ENCODE measurements around the gene DTNB.
"Not testable (repeated sequence)": the region's sequence is repeated elsewhere in the genome, so short reads cannot be mapped to it uniquely, and the experiment has no call there.

The DTNB gene

DNA sequence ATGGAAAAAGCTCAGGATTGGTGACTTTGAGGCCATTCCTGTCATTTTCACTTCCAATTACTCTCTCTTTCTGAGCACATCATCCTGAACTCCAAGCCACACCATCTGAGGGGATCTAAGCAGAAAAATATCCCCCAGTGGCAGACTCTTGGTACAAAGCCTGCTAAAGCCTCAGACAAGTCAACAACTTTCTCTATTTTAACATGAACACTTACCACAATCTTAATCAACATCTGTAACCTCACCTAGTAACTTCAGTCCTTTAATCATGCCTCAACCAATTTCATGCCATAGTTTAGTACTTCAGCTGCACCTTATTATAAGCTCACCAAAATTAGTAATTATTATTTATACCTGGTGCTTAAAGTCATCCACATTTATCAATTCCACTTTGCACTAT, 128.9 kb downstream of the DTNB start:
- no peak for DNase-seq (ENCODE audit: low read depth)

DNA sequence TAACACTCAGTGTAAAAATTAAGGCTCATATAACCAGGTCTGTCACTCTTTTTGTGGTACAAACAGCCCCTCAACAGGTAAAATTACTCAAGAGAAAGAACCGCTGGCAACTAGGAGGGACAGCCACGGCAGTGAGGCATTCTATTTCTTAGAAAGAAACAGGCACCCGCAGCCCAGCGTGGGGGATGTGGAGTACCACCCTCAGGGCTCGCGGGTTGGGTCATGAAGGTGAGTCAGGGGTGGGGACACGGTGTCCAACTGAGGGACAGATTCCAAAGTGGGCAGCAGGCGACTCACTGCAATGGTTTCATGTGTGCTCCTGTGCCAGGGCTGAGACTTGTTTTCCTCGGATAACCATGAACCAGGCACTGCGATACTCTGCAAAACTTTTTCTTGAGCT, 129.4 kb downstream of the DTNB start:
- no peak for DNase-seq (ENCODE audit: low read depth)

DNA sequence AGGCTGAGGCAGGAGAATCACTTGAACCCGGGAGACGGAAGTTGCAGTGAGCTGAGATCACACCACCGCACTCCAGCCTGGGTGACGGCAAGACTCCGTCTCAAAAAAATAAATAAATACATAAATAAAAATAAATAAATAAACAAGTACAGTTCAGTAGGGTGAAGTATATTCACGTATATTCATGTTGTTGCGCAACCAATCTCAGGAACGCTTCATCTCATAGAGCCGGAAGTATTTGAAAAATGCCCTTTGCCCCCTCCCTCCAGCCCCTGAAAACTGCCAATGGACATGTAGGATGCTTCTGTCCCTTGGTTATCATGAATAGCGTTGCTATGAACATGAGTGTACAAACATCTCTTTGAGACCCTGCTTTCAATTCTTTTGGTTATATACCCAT, 132.0 kb downstream of the DTNB start:
- no peak for DNase-seq (ENCODE audit: low read depth)

DNA sequence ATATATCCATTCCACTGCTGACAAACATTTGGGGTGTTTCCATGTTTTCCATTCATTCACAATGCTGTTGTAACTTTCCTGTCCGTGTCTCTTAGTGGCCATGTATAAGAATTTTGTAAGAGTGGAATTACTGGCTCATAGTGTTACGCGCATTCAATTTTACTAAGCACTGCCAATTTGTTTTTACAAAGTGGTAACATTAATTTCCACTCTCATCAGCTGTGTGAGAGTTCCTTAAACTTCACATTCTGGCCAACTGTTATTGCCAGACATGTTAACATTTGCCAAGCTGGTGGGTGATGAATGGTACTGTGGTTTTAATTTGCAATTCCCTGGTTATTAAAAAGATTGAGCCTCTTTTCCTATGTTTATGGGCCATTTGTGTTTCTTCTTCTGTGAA, 134.2 kb downstream of the DTNB start:
- no peak for DNase-seq (ENCODE audit: low read depth)

DNA sequence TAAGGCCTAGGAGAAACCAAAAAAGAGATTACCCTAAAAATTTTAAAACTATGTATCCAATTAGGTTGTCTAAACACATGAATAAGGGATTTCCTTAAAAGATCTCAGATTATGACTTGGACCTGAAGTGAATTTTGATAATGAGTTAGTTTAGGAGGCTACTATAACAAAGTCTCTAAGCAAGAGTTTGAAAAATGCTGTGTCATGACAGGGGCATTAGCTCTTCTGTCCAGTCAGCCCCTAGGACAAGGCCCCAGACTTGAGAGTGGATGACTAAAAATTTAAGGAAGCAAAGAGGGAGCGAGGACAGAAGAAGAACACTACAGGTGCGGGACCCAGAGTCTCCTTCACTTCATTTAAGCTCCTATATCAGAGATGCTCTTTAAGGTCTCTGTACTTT, 135.9 kb downstream of the DTNB start:
- DNase-seq (ENCODE audit: low read depth): no peak

DNA sequence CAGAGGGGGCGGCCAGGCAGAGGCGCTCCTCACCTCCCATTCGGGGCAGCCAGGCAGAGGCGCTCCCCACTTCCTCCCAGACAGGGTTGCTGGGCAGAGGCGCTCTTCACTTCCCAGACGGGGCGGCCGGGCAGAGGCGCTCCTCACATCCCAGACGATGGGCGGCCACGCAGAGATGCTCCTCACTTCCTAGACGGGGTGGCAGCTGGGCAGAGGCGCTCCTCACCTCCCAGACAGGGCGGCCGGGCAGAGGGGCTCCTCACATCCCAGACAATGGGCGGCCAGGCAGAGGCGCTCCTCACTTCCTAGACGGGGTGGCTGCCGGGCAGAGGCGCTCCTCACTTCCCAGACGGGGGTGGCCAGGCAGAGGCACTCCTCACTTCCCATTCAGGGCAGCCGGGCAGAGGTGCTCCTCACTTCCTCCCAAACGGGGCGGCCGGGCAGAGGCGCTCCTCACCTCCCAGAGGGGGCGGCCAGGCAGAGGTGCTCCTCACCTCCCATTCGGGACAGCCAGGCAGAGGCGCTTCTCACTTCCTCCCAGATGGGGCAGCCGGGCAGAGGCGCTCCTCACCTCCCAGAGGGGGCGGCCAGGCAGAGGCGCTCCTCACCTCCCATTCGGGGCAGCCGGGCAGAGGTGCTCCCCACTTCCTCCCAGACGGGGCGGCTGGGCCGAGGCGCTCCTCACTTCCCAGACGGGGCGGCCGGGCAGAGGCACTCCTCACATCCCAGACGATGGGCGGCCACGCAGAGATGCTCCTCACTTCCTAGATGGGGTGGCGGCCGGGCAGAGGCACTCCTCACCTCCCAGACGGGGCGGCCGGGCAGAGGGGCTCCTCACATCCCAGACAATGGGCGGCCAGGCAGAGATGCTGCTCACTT, 137.7 kb downstream of the DTNB start:
- not testable (repeated sequence) for DNase-seq (ENCODE audit: low read depth)

DNA sequence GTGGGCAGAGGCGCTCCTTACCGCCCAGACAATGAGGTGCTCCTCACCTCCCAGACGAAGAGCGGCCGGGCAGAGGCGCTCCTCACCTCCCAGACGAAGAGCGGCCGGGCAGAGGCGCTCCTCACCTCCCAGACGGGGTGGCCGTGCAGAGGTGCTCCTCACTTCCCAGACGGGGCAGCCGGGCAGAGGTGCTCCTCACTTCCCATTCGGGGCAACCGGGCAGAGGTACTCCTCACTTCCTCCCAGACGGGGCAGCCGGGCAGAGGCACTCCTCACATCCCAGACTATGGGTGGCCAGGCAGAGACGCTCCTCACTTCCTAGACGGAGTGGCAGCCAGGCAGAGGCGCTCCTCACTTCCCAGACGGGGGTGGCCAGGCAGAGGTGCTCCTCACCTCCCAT, 138.4 kb downstream of the DTNB start:
- not testable (repeated sequence) for DNase-seq (ENCODE audit: low read depth)

DNA sequence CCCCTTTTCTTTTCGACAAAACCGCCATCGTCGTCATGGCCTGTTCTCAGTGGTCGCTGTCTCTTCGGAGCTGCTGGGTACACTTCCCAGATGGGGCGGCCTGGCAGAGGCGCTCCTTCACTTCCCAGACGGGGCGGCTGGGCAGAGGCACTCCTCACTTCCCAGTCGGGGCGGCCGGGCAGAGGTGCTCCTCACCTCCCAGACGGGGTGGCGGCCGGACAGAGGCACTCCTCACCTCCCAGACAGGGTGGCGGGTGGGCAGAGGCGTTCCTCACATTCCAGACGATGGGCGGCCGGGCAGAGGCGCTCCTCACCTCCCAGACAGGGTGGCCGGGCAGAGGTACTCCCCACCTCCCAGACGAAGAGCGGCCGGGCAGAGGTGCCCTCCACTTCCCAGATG, 138.9 kb downstream of the DTNB start:
- no peak for DNase-seq (ENCODE audit: low read depth)

DNA sequence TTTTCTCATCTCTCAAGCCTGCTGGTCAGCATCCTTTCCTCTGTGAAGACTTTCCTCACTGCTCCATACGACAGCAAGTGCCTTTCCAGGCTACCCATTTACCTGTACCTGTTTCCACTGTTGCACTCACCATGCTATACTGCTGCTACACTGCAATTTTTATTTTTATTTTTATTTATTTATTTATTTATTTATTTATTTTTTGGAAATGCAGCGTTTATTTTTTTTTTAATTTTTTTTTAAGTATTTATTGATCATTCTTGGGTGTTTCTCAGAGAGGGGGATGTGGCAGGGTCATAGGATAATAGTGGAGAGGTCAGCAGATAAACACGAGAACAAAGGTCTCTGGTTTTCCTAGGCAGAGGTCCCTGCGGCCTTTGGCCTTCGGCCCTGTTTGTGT, 139.6 kb downstream of the DTNB start:
- DNase-seq (ENCODE audit: low read depth): not testable (repeated sequence)

DNA sequence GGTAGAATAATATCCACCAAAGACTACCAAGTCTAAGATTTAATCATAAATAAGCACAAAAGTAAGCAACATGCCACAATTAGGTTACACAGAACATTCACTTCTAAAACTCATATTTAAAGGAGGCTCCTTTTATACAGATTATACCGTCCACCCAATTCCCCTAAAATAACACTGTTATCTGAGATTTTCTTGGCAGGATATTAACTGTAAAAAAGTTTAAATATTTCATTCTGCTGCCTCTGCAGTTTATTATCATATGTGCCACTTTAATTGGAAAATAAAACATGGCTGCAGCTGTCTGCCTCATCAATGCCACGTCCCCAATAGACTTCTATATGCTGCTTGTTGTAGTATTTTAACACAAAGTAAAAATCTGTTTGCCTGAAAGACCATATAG, 140.9 kb downstream of the DTNB start:
- no peak for DNase-seq (ENCODE audit: low read depth)

DNA sequence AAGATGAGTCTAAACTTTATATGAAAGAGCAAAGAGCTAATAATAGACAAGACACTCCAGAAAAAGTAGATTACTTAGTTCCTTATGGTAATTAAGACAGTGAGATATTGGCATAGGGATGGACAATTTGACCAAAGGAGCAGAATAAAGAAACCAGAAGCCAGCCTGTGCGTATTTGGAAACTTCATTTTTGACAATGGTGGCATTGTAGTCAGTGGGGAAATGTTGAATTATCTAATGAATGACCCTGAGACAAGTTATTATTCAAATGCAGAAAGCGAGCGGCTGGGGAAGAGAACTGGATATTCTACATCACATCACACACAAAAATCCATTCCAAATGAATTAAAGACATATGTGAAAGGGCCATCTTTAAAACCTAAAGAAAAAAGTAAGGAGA, 144.3 kb downstream of the DTNB start:
- DNase-seq (ENCODE audit: low read depth): no peak

DNA sequence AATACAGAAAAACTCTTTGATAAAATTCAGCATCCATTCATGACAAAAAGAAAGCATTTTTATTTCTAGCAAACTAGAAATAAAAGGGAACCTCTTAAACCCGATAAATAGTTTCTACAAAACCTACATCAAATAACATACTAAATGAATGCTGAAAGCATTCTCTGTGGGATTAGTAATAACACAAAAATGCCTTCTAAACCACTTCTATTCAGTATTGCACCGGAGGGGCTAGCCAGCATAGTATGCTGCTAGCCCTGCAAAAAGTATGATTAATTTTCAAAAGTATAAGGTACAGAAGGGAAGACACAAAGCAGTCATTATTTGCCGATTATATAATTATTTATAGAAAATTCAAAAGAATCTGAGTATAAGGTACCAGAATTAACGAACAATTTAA, 145.2 kb downstream of the DTNB start:
- peak; percentile 17 for DNase-seq (ENCODE audit: low read depth)

DNA sequence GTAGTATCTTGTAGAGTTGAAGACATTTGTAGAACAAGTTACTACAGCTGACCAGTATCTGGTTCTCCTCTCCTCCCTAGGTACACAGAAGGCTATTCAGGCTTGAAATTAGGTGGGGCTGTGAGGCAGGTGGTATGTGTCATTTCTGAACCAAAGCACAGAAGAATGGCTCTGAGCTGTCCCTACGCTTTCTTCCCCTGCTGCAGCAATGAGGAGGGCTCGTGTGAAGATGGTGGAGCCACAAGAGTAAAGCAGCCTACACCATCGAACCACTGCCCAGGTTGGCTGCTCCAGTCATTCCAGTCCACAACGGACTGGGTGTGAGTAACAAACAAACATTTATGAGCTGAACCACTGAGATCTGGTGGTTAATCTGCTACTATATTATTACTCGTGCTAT, 148.9 kb downstream of the DTNB start:
- no peak for DNase-seq (ENCODE audit: low read depth)

DNA sequence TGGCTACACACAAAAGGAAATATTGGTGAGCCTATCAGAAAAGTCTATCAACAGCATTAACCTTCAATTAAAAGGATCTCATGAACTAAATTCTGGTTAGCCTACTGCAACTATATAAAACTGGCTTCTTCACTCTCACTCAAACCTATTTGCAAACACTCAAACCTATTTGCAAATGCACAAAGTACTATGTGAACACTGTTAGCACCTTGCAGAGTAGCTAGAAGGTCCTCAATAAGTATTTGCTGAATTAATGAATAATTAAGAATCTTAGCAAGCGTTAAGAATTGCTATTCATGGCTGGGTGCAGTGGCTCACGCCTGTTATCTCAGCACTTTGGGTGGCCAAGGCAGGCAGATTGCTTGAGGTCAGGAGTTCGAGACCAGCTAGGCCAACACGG, 150.3 kb downstream of the DTNB start:
- DNase-seq (ENCODE audit: low read depth): no peak

DNA sequence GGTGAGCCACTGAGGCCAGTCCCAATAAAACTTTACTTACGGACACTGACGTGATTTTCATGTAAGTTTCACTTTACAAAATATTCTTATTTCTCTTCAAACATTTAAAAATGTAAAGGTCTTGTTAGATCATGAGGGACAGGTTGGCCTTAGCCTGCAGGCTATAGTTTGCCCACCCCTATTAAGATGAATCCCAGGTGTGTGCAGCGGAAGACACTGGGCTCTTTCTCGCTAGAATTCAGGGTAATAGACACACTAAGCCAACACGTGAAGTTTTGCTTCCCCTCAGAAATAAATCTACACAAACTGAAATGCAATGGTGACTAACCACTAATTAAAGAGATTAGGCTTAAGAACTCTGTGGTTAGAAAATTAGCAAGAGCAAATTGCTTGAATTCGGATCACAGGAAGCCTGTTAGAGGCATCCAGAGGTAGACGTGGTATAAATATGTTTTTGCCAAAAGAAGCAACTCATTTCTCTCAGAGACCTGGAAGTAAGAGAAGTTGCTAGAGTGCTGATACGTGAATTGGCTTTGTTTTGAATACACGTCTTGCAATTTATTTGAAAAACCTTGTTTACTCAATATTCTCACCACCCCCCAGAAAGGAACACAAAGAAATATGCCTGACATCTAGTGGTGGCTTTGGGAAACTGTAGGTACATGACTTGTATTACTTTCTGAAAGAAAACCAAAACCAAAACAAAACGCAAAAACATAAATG, 151.6 kb downstream of the DTNB start:
- peak; percentile 75 for DNase-seq (ENCODE audit: low read depth)

DNA sequence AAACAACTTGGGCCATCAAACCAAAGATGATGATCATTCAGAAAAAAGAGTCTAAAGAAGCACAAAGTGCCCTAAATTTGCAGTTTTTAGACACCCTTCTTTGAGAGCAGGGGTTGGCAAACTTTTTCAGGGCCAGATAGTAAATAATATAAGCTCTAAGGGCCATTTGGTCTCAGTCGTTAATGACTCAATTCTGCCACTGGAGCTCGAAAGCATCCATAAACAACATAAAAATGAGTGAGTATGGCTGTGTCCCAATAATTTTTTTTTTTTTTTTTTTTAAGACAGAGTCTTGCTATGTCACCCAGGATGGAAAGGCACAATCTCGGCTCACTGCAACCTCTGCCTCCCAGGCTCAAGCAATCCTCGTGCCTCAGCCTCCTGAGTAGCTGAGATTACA, 152.3 kb downstream of the DTNB start:
- no peak for DNase-seq (ENCODE audit: low read depth)

DNA sequence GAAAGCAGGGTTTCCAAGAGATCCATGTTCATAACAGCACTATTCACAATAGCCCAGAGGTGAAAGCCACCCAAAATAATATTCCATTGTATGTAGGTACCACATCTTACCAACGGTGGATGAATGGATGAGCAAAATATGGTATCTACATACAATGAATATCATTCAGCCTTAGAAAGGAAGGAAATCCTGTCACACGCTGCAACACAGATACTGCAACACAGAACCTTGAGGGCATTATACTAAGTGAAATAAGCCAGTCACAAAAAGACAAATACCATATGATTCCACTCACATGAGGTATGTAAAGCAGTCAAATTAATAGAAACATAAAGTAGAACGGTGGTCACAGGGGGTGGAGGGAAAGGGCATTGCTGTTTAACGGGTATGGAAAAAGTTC, 155.7 kb downstream of the DTNB start:
- no peak for DNase-seq (ENCODE audit: low read depth)

DNA sequence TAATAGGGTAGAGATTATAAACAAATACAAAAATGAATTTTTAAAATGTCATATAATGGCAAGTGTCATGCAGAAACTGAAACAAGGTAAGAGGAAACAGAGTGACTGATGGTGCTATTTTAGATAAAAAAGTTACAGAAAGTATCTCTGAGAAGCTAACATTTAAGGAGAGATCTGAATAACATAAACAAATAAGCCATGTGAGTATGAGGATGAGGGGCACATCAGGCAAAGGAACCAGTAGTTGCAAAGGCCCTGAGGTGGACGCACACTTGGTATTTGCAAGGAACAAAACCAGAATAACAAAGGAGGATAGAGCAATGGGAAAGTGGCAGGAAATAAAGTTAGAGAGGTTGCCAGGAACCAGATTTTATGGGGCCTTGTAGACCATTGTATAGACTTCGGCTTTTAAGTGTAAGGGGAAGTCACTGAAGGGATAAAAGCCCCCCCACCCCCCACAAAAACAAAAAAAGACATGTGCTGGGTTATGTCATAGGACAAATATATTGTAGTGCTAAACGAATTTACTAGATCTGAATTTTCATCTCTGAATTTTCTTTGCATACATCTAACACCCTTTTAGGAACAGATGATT, 159.2 kb downstream of the DTNB start:
- DNase-seq (ENCODE audit: low read depth): no peak

DNA sequence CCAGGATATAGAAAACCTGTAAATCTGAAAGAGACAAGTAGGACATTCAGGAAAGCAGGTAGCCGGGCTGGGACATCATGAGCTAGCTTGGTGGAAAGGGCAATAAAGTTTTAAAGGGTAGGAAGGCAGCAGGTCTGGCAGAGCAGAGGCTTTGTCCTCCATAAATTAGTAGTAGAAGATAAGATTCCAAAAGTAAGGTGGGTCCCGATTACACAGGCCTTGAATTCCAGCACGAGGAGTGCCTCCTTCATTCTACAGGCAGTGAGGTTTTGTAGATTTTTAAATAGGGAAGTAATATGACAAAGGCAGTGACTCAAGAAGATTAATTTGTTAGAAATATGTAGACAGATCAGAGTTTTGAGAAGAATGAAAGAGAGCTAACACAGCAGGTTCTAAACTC, 160.7 kb downstream of the DTNB start:
- no peak for DNase-seq (ENCODE audit: low read depth)

DNA sequence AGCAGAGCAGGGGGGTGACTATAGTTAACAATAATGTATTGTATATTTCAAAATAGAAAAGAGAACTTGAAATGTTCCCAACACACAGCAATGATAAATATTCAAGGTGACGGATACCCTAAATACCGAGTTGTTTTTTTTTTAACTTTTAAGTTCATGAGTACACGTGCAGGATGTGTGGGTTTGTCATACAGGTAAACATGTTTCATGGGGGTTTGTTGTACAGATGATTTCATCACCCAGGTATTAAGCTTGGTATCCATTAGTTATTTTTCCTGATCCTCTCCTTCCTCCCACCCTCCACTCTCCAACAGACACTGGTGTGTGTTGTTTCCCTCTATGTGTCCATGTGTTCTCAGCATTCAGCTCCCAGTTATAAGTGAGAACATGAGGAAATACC, 167.2 kb downstream of the DTNB start:
- no peak for DNase-seq (ENCODE audit: low read depth)

DNA sequence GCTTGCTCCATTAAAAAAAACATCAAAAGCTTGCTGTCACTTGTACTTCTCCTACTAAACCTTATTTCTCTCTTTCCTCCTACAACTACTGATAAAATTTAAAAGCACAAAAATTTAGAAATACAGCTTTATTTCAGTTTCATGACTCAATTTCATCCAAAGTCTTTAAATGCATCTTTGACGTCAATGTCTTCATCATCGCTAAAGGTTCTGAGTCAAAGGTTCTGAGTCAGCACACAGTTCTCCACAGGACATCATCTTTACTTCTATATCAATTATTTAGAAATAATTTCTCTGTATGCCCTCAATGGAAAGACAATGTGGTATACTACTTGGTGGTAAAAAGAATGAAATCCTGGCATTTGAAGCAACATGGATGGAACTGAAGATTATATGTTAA, 167.8 kb downstream of the DTNB start:
- no peak for DNase-seq (ENCODE audit: low read depth)

DNA sequence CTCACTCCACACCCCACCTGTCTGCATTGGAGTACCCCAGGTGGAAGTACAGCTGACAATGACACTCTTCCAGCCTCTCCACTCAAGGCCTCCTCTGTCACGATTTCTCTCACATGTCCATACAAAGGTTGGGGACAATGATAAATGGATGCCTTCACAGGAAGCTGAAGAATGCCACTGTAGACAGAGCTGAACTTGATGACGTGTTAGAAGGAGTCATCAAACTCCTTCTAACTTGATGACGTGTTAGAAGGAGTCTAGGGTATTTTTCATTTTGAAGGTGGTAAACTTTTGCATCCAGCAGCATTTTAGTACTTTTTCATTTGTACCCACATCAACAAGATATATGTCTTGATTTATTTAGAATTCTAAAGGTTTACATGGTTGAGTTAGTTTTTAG, 168.2 kb downstream of the DTNB start:
- no peak for DNase-seq (ENCODE audit: low read depth)

DNA sequence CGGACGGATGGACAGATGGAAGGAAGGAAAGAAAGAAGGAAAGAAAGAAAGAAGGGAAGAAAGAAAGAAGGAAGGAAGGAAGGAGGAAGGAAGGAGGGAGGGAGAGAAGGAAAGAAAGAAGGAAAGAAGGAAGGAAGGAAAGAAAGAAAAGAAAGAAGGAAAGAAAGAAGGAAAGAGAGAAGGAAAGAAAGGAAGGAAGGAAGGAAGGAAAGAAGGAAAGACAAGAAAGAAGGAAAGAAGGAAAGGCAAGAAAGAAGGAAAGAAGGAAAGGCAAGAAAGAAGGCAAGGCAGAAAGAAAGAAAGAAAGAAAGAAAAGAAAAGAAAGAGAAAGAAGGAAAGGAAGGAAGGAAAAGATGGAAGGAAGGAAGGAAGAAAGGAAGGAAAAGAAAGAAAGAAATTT, 169.1 kb downstream of the DTNB start:
- no peak for DNase-seq (ENCODE audit: low read depth)
